RPMI7951 (cell line): ENCODE data around the gene TCF4. TPM values are rescaled to one million over a fixed set of nuclear protein-coding genes. Genes with fewer than 3 reads are reported as not detected.
A peak's percentile ranks its signal among the peaks of the same experiment; 100 is the strongest.

Experiments used
- DNase-seq: peaks from one replicate; pipeline ENCODE4 v3.0.0-alpha.2; 2012; ENCODE audit warnings: low read depth
- total RNA-seq: library from RNA; depleted of rRNA; stranded (reverse); fragments of >200 nt; shearing (Covaris generic); gene quantifications from 2 replicates; pipeline ENCODE4 v1.2.3, GENCODE V29; 2014

Gene TCF4
- total RNA-seq, 1 experiment from 2014 or later, result 89.8 TPM

- DNase-seq, result peak; percentile 71
These were observed 322.0 kb downstream of the TCF4 start for GRCh38 chr18:55265984-55266383.

DNA sequence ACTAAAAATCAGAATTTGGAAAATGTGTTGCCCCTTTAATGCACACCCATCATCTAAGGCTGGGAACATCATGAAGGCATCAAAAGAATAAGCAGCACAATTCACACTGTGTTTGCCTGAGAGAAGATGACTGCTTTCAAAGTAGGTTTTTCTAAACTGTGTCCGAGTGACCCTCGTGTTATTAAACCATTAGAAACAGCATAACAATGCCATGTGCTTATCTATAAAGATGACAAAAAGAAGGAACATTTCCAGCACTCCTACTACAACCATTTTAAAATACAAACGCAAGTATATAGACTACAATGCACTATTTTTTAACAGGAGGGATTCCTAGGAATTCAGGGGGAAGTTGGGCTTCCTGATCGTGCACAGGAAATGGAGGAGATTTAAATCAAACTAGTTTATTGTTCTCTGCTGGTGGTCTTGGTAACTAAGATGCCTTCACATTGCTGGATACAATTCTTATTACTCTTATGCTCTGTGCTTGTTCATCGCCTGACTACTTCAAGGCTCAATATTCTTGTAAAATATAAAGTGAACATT lies 322.8 kb downstream of the TCF4 start:
- DNase-seq, result no peak

DNA sequence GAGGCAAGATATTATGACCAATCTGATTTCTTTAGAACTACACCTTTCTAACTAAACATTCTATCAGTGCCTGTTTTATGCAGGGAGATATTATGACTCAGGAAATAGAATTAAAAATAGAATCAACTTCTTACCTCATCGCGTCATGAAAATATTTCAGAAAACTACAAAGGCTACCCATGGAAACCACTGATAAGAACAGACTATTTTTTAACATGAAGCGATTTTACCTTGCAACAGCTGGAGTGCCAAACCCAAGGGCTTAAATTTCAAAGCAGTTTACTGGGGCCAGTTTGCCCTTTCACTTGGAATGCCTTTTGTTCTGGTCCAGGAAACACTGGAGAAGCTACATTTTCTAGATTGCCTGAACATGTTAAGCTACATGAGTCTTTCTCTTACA lies 323.9 kb downstream of the TCF4 start:
- DNase-seq, result peak; percentile 79

DNA sequence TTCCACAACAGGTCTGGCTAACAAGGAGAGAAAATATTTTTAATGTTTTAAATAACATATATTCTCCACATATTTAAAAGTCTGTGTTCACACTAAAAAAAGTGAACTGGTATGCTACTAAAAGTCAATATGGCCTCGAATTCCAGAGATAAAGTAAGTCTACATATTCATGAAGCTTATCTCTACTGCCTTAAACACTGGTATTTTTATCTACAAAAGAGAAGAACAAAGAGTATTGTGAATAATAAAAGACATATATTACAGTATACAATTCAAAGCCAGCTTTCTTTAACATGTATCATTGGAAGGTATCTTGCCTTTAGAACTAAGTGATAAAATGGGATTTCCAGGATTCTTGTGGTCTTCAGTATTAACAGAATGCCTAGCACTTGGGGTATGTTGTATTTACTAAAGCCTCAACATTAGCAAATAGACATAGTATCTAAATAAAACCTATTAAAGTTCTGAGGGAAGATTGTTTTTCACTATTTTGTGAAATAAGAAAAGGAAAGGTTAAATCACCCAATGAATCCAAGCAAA lies 325.9 kb downstream of the TCF4 start:
- DNase-seq, result no peak

DNA sequence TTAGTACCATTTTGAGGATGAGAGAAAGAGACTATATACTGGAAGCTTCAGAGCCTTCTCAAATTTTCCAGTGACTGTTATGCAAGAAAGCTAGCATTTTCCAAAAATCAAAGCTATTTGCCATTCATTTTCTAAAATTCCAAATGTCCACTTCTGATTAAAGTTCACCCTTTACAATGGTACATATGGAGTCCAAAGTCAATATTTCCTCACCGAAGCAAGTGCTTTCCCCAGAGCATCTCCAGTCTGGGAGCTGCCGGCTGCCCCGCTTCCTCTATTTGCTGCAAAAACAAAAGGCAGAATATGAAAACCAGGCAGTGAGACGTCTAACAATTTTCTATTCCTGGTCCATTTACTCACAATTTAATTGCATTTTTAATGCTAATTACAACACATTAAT lies 326.7 kb downstream of the TCF4 start:
- no peak for DNase-seq

DNA sequence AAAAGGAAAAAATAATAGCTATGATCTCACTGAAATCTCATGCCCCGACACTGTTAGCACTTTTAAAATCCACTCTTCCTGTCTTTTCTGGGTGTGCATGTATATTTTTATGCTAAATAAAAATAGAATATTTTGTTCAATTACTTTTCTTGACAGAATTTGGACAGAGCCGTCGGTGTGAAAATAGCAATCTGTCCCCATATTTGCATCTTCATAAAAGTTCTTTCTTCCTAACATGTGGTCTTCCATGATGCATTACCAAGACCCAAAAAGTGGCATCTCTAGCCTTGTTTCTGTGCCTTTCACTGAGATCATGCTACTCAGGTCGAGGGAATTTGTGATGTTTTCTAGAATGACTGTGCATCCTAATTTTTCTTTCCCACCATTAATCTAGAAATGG lies 329.9 kb downstream of the TCF4 start:
- no peak for DNase-seq

DNA sequence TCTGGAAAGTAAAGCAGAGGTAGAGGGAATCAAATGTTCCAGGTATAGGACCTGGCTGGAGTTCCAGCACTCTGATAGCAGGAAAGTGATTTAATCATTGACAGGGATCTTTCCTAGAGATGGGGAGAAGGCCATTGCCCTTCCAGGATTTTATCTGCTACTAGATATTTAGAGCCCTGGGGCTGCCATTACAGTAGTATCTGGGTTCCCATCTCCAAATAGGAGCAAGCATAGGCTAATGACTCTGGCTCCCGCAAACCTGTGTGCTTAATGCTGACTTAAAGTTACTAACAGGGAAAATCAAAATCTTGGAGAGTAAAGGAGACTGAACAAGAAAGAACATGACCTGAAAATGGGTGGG lies 331.1 kb downstream of the TCF4 start:
- no peak for DNase-seq

- peak; percentile 49 for DNase-seq
These were observed 331.6 kb downstream of the TCF4 start for GRCh38 chr18:55256226-55256928.

- DNase-seq, result no peak
These were observed 334.2 kb downstream of the TCF4 start for GRCh38 chr18:55253814-55254213.

- DNase-seq, result no peak
These were observed 335.1 kb downstream of the TCF4 start for GRCh38 chr18:55252901-55253300.

DNA sequence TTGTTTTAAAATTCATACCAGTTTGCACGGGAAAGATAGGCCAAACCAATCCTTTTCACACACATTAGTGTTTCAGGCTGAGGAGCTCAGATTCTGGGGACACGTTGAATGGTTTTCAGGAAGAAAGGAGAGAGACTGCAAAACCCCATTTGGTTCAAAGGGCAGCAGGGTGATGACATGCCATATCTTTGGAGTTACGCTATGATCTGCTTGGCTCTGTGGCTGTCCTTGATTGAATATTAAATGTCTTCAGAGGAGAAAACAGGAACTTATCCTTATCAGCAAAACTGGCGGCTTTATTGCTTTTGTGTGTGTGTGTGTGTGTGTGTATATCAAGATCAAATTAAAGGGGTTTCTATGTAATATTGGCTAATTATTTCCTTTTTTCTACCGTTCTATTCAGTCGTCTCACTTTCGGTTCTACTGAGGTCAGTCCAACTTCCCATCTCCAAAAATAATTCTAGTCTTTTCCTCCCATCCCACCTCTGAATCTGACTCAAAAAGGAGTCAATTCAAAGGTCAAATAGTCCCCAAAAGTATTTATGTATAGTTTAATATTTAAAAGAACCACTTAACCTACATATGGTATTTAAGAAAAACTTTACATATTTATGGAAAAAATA lies 335.8 kb downstream of the TCF4 start:
- no peak for DNase-seq

- peak; percentile 74 for DNase-seq
These were observed 336.6 kb downstream of the TCF4 start for GRCh38 chr18:55251254-55251971.

- peak; percentile 70 for DNase-seq
These were observed 337.2 kb downstream of the TCF4 start for GRCh38 chr18:55250768-55251173.

GRCh38 chr18:55249550-55249949 lies 338.4 kb downstream of the TCF4 start:
- no peak for DNase-seq

DNA sequence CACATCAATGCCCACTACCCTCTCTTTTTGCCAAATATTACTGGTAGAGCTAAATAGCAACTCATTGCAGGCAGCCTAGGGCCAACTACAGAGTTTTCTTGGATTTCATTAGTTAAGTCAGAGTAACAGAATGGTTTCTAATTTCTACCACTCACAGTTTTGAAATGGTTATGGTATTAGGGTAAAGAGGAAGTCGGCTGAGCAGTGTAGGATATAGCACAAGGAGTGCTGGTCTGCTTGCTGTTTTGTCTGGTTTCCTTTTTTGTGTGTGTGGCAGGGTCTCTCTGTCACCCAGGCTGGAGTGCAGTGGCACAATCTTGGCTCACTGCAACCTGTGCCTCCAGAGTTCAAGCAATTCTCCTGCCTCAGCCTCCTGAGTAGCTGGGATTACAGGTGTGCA lies 339.5 kb downstream of the TCF4 start:
- no peak for DNase-seq

- DNase-seq, result peak; percentile 85
These were observed 341.0 kb downstream of the TCF4 start for GRCh38 chr18:55247032-55247431.

DNA sequence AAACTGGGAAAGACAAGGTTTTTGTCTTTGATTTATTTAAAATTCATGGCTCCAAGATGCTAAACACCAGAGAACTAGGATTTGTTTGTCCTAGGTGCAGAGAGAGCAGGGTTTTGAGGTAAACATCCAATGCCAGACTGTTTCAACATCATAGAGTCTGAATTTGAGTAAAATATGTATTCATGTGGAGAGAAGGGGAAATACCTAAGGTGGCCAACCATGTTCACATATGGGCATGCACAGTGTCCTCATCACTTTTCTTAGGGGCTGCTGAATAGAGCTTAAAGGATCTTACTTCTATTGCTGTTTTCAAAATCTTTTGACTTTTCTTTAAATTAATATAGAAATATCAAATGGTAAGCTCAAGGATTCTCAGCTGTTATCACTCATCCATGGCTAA lies 341.7 kb downstream of the TCF4 start:
- no peak for DNase-seq

- DNase-seq, result no peak
These were observed 342.8 kb downstream of the TCF4 start for GRCh38 chr18:55245211-55245614.

DNA sequence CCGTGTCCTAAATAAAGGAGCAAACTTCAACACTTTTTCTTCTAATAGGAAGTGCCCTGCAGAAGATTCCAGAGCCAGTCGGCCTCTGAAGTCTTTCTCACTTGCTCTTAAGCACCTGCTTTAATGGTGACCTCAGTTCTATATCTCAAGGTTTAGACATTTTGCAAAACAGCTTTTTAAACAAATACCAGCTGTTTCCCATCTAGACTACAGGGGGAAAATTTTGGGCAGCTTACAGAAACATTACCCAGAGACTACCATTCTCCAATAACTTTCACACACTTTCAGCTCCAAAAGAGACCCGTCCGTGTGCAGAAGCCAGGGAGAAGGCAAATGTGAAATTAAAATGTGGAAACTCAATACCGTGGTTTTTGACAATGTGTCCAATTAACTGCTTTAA lies 343.4 kb downstream of the TCF4 start:
- DNase-seq, result no peak

DNA sequence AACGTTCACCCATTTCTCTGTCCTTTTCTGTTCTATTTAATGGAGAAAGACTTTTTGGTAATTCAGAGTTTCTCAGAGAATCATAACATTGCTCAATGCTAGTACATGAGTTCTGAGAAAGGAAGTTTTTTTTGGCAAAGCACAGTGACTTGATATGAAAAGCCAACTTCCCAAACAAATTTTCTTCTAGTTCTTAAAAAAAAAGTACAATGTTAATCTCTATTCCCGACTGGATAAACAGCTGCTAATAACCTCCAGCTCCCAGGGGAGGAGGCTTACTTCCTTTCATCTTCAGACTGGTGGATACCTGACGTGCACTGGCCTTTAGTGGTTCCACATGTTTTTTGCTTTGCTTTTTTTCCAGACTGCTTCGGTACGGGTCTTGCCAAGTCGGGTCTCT lies 344.1 kb downstream of the TCF4 start:
- peak; percentile 81 for DNase-seq

GRCh38 chr18:55243255-55243654 lies 344.7 kb downstream of the TCF4 start:
- DNase-seq, result peak; percentile 49

- DNase-seq, result no peak
These were observed 347.0 kb downstream of the TCF4 start for GRCh38 chr18:55240978-55241377.

DNA sequence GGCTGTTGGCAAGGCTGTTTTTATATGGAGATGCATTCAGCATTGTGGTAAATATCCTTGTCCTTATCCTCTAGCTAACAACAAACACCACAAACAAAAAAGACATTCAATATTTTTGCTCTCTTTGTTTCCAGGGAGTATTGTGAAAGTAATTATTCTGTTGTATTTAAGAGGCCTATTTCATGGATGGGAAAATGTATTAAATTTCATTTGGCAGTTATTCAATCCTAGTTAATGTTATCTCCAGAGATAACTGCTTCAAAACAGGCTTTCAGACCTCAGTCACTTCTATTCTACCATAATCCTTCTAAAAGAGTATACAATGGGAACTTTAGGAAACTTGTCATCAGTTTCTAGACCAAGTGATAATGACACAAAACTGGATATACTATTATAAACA lies 348.3 kb downstream of the TCF4 start:
- no peak for DNase-seq
